OCI-LY7 (cell line): ENCODE results near the gene DAB2IP. TPM values are rescaled to one million over a fixed set of nuclear protein-coding genes. Genes with fewer than 3 reads are reported as not detected.

Source experiments
- BruUV-seq: library from RNA; stranded (reverse); fragments of 400-500 nt; replicated peaks from 2 replicates; lab custom pipeline; 2021; lab: Mats Ljungman, UMichigan
- CTCF ChIA-PET: fragments of 300-600 bp; sonication (Branson Sonifier 250); formaldehyde crosslinking; loops from one replicate; lab custom pipeline; 2022; ENCODE audit warnings: antibody characterized with exemption; ENCODE audit not compliant: unreplicated experiment; lab: Charles Lee
- POLR2A ChIA-PET: fragments of 300-600 bp; sonication (Branson Sonifier 250); formaldehyde crosslinking; loops from one replicate; lab custom pipeline; 2022; ENCODE audit warnings: antibody characterized with exemption; lab: Charles Lee
- DNase-seq: peaks from one replicate; pipeline ENCODE4 v3.0.0-alpha.2; 2015; ENCODE audit warnings: low spot score
- H2AFZ ChIP-seq: fragments of 200-600 bp; sonication (generic), shearing (Covaris generic); 2 replicates; pipeline ENCODE4 v1.6.1; 2014; ENCODE audit warnings: mild to moderate bottlenecking, antibody characterized with exemption, low read length, moderate library complexity
- H3K27ac ChIP-seq: fragments of 200-600 bp; sonication (generic); 2 replicates; pipeline ENCODE4 v1.5.1; 2014; ENCODE audit warnings: mixed run types, low read depth, mild to moderate bottlenecking, moderate library complexity, low read length, inconsistent platforms; ENCODE audit not compliant: poor library complexity, severe bottlenecking
- H3K36me3 ChIP-seq: fragments of 200-600 bp; sonication (generic); 2 replicates; pipeline ENCODE4 v1.6.1; 2014; ENCODE audit warnings: mild to moderate bottlenecking, antibody characterized with exemption, low read length, moderate library complexity, mixed read lengths; ENCODE audit not compliant: insufficient read depth
- H3K4me1 ChIP-seq: fragments of 200-600 bp; sonication (generic); 2 replicates; pipeline ENCODE4 v1.5.1; 2014; ENCODE audit warnings: mild to moderate bottlenecking, low read length; ENCODE audit not compliant: insufficient read depth, poor library complexity, severe bottlenecking
- H3K4me2 ChIP-seq: fragments of 200-600 bp; sonication (generic); 2 replicates; pipeline ENCODE4 v1.6.1; 2014; ENCODE audit warnings: mild to moderate bottlenecking, low read length
- H3K4me3 ChIP-seq: fragments of 200-600 bp; sonication (generic); 2 replicates; pipeline ENCODE4 v1.5.1; 2014; ENCODE audit warnings: mild to moderate bottlenecking, low read depth, low read length; ENCODE audit not compliant: poor library complexity, severe bottlenecking
- H3K79me2 ChIP-seq: fragments of 200-600 bp; sonication (generic); 2 replicates; pipeline ENCODE4 v1.6.1; 2016; ENCODE audit warnings: low read depth, mild to moderate bottlenecking, low read length, moderate library complexity, mixed read lengths; ENCODE audit not compliant: insufficient read depth
- H3K9me2 ChIP-seq: fragments of 200-600 bp; sonication (generic); 2 replicates; pipeline ENCODE4 v1.6.1; 2016; ENCODE audit warnings: mild to moderate bottlenecking, low read length, mixed read lengths; ENCODE audit not compliant: insufficient read depth
- H3K9me3 ChIP-seq: fragments of 200-600 bp; sonication (generic); 2 replicates; pipeline ENCODE4 v1.6.1; 2014; ENCODE audit warnings: mild to moderate bottlenecking, mixed run types, low read length, mixed read lengths
- H4K20me1 ChIP-seq: fragments of 200-600 bp; sonication (generic); 2 replicates; pipeline ENCODE4 v1.6.1; 2014; ENCODE audit warnings: mild to moderate bottlenecking, antibody characterized with exemption, low read length, moderate library complexity, mixed read lengths; ENCODE audit not compliant: insufficient read depth
- EZH2phosphoT487 ChIP-seq: fragments of 200-600 bp; sonication (generic); IDR thresholded peaks from 2 replicates; pipeline ENCODE4 v1.6.1; 2018; ENCODE audit warnings: low read depth, borderline replicate concordance, mild to moderate bottlenecking, mixed run types, antibody characterized with exemption, low read length, moderate library complexity, mixed read lengths
- intact Hi-C: fragments of 100-400 bp; cut with micrococcal nuclease; formaldehyde crosslinking; loops from one replicate; pipeline ENCODE4 v1.10.0; 2022; ENCODE audit not compliant: unreplicated experiment
- total RNA-seq, 2 experiments: library from RNA; depleted of rRNA in 1 of 2; stranded (reverse); fragments of >200 nt in 1 of 2; shearing (Covaris generic) in 1 of 2; gene quantifications; 2 replicates each; pipeline ENCODE4 v1.2.3, GENCODE V29; 2014 to 2022
- TF ChIP-seq, protein P1 (sequence below): fragments of 200-600 bp; sonication (generic); conservative IDR thresholded peaks from 2 replicates; pipeline ENCODE4 v1.5.1; 2014; ENCODE audit warnings: mild to moderate bottlenecking, antibody characterized with exemption, low read length, moderate library complexity, mixed read lengths

Gene DAB2IP
- total RNA-seq, 2 experiments from 2014 or later: 3.9 to 11.1 TPM

DNA sequence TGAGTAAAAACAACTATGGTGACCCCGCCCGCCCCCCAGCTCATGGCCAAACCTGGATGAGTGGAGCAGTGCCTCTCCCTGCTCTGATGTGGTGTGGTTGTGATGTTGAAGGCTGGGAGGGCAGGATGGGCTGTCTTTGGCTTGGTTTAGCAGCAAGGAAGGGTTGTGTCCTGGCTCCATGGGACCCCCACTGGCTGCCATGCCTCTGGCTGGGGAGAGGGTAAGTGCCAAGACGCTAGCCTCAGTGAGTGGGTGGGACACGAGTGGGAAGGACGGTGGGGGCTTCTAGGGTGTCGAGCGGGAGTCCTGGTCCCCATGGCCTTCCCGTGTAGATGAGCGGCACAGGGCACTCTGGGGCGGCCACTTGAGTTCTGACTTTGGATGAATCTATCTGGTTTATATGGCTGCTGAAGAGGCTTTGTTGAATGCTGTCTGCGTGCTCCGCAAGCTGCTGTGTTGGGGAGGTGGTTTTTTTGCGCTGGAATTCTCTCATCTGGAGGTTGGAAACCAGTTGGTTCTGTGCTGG lies 50.4 kb downstream of the DAB2IP start:
- POLR2A ChIA-PET: interaction anchor here (1.3 kb wide), 1 partner anchor 12 kb away, joined by 3 read pairs; no protein-coding TSS in a partner anchor
- BruUV-seq: no TSS peak
- intact Hi-C loops: no loop called here

DNA sequence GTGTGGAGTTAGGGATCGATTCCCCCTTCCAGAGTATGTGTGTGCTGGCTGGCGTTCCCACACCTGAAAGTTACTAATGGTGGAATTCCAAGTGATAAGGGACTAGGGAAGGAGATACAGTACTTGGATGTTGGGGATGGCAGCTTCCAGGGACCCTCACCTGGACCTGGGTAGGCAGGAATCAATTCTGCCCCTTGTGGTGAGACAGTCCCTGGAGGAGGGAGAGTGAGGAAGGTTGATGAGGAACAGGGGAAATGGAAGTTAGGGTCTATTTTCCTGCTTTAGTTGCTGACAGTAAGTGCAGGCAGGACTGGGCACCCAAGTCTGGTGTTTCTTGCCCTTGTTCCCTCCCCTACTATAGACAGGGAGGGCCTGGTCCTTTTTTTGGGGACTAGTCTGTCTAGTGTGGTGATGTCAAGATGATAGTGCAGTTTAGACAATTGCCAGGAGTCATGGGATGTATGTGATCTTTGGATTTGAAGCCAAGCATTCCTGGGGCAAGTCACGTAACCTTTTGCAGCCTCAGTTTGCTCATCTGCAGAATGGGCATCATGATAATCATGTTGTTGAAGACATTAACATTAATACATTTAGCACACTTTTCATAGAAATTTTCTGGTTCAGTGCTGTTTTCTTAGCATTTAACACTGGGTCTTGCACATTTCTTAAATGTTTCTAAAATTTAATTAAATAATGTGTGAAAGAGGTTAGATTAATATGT lies 51.7 kb downstream of the DAB2IP start:
- no peaks in the 10 kb centered on the region for H3K9me2 ChIP-seq
- H3K27ac ChIP-seq: no peak overlapping the region
- no peaks in the 10 kb centered on the region for H4K20me1 ChIP-seq
- DNase-seq: no peak
- BruUV-seq: no TSS peak
- H2AFZ ChIP-seq: no peak overlapping the region
- no peak overlapping the region for H3K4me3 ChIP-seq
- H3K4me2 ChIP-seq: no peak overlapping the region
- POLR2A ChIA-PET: interaction anchor here (0.5 to 1.3 kb wide), 2 partner anchors 13 to 184 kb away, joined by 3 read pairs; no protein-coding TSS in a partner anchor
- peaks cover 48% of the 10 kb centered on the region for H3K4me1 ChIP-seq
- H3K36me3 ChIP-seq: no peaks in the 10 kb centered on the region
- no peak for TF ChIP-seq EZH2phosphoT487
- TF ChIP-seq, protein P1, sequence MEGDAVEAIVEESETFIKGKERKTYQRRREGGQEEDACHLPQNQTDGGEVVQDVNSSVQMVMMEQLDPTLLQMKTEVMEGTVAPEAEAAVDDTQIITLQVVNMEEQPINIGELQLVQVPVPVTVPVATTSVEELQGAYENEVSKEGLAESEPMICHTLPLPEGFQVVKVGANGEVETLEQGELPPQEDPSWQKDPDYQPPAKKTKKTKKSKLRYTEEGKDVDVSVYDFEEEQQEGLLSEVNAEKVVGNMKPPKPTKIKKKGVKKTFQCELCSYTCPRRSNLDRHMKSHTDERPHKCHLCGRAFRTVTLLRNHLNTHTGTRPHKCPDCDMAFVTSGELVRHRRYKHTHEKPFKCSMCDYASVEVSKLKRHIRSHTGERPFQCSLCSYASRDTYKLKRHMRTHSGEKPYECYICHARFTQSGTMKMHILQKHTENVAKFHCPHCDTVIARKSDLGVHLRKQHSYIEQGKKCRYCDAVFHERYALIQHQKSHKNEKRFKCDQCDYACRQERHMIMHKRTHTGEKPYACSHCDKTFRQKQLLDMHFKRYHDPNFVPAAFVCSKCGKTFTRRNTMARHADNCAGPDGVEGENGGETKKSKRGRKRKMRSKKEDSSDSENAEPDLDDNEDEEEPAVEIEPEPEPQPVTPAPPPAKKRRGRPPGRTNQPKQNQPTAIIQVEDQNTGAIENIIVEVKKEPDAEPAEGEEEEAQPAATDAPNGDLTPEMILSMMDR: peak; percentile 55
- CTCF ChIA-PET: no interaction called here
- H3K79me2 ChIP-seq: no peaks in the 10 kb centered on the region
- intact Hi-C loops: no loop called here
- no peaks in the 10 kb centered on the region for H3K9me3 ChIP-seq

More for the DNA sequence above, 50.4 kb downstream of the DAB2IP start:
- no peak for DNase-seq
- H3K4me2 ChIP-seq: no peak overlapping the region
- H2AFZ ChIP-seq: no peak overlapping the region
- TF ChIP-seq, protein P1: no peak
- no peak for TF ChIP-seq EZH2phosphoT487
- H3K36me3 ChIP-seq: no peaks in the 10 kb centered on the region
- H3K4me3 ChIP-seq: no peak overlapping the region
- peaks cover 47% of the 10 kb centered on the region for H3K4me1 ChIP-seq
- H3K79me2 ChIP-seq: no peaks in the 10 kb centered on the region
- H4K20me1 ChIP-seq: no peaks in the 10 kb centered on the region
- no peak overlapping the region for H3K27ac ChIP-seq
- no peaks in the 10 kb centered on the region for H3K9me2 ChIP-seq
- CTCF ChIA-PET: no interaction called here
- no peaks in the 10 kb centered on the region for H3K9me3 ChIP-seq

DNA sequence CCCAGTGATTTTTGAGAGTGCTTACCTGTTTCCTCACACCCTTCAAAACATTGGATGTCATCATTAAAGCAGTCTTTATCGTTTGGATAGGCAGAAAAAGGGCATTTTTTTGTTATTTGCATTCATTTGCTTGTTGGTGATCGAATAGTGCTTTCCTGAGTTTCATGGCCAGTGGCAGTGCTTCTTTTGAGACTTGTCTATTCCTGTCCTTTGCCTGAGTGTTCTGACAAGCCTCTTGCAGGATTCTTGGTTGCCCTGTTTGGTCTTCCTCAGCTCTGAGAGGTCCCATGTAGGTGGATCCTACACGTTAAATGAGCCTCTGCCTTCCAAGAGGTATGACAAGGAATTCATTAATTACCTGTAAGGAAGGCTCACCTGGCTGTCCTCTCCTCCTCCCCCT lies 52.8 kb downstream of the DAB2IP start:
- no peak for DNase-seq
- POLR2A ChIA-PET: no interaction called here
- intact Hi-C loops: no loop called here
- Histone ChIP-seq H3K4me1 (peaks cover 56% of the 10 kb centered on the region), H3K4me2 (no peak overlapping the region), H4K20me1 (no peaks in the 10 kb centered on the region), H3K27ac (no peak overlapping the region), H2AFZ (no peak overlapping the region), H3K9me2 (no peaks in the 10 kb centered on the region), H3K4me3 (no peak overlapping the region), H3K79me2 (no peaks in the 10 kb centered on the region), H3K9me3 (no peaks in the 10 kb centered on the region), H3K36me3 (no peaks in the 10 kb centered on the region)
- BruUV-seq: no TSS peak
- CTCF ChIA-PET: no interaction called here
- no peak for TF ChIP-seq EZH2phosphoT487
- TF ChIP-seq, protein P1: no peak
